Spleen (tissue), 7 donors: ENCODE results near the gene DDI2.

ENCODE experiments used
- CTCF ChIP-seq, 11 experiments: fragments of 200-600 bp in 7 of 11; fragments of 450-650 bp in 4 of 11; sonication (generic) in 4 of 11; IDR thresholded peaks in 8 of 11; conservative IDR thresholded peaks in 3 of 11; 1 replicate in 7 of 11; 2 replicates in 4 of 11; pipeline versions ENCODE4 v1.4.0 to v1.8.0; 2016 to 2021; ENCODE audit warnings: antibody characterized with exemption in 11 of 11, inconsistent platforms in 4 of 11, mild to moderate bottlenecking in 1 of 11
- POLR2A ChIP-seq, 3 donors: fragments of 450-650 bp; IDR thresholded peaks; one replicate each; pipeline ENCODE4 v1.5.1; 2017; ENCODE audit warnings: antibody characterized with exemption in 3 of 3, mild to moderate bottlenecking in 1 of 3
- donor health status: DM: no; HTN: no; CAD: no; lungs with moderate emphysema.
- donor health status: DM: no; HTN: no; CAD: no.
- donor health status: DM: no; HTN: no; CAD: no.

GRCh38 chr1:15684042-15684461 is 66.8 kb downstream of the DDI2 start, which contains the start of gene PLEKHM2:
- TF ChIP-seq CTCF (IDR thresholded peaks at IDR 0.05 in 8 of 11, conservative IDR thresholded peaks at IDR 0.05 in 3 of 11) (no peak), POLR2A (IDR thresholded peaks at IDR 0.05) (peak in 1 of 3 donors; percentile 8)
